ENCODE results near the gene ENO1. TPM values are rescaled to one million over a fixed set of nuclear protein-coding genes. Genes with fewer than 3 reads are reported as not detected.

ENO1 gene
- total RNA-seq, 3 donors from 2014 or later = 383 to 734 (median 494) TPM

DNA sequence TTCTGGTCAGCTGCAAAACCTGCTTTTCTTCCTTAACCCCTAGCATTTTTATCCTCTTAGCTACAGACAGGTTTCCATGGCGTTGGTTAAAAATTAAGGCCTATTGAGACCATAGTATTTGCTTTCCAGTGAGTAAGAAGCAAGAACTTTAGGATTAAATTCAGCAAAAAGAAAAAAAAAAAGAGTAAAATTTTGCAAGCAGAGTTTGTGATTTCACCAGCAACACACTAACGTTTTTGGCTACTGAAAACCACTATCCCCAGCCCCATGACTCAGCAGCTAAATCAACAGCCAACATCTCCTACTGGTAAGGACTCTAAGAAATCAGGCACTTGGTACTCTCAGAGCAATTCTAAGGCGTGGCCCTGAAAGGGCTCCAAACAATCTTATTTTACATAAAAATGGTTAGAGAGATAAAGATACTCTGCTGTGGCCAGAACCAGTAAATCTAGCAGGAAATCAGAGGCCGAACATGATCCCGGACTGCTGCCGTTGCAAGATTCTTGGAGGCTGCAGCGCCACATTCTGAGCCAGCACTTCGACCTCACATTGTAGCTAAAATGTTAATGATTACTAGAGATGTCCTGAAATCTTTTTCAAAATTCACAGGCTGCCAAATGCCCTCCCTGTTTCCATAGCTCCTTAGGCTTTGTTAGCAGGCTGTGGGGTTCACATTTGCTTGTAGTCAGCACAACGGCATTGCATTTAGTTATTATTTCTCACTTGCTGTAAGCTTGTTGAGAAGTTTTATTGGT is 1.6 kb upstream of the ENO1 start:
- no peak overlapping the region for H3K4me3 ChIP-seq
- no peaks in the 10 kb centered on the region for H3K36me3 ChIP-seq (ENCODE audit: low read depth)
- DNase-seq (peak; percentile 55 to 61 (median 60)), ATAC-seq (peak; percentile 28)
- H3K9me3 ChIP-seq = no peaks in the 10 kb centered on the region
- intact Hi-C loops (cut with DNase I, micrococcal nuclease) = no loop called here
- TF ChIP-seq, protein P1, sequence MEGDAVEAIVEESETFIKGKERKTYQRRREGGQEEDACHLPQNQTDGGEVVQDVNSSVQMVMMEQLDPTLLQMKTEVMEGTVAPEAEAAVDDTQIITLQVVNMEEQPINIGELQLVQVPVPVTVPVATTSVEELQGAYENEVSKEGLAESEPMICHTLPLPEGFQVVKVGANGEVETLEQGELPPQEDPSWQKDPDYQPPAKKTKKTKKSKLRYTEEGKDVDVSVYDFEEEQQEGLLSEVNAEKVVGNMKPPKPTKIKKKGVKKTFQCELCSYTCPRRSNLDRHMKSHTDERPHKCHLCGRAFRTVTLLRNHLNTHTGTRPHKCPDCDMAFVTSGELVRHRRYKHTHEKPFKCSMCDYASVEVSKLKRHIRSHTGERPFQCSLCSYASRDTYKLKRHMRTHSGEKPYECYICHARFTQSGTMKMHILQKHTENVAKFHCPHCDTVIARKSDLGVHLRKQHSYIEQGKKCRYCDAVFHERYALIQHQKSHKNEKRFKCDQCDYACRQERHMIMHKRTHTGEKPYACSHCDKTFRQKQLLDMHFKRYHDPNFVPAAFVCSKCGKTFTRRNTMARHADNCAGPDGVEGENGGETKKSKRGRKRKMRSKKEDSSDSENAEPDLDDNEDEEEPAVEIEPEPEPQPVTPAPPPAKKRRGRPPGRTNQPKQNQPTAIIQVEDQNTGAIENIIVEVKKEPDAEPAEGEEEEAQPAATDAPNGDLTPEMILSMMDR (IDR thresholded peaks at IDR 0.05) = no peak
- peaks cover 39% of the 10 kb centered on the region for H3K4me1 ChIP-seq (ENCODE audit: low read depth)

DNA sequence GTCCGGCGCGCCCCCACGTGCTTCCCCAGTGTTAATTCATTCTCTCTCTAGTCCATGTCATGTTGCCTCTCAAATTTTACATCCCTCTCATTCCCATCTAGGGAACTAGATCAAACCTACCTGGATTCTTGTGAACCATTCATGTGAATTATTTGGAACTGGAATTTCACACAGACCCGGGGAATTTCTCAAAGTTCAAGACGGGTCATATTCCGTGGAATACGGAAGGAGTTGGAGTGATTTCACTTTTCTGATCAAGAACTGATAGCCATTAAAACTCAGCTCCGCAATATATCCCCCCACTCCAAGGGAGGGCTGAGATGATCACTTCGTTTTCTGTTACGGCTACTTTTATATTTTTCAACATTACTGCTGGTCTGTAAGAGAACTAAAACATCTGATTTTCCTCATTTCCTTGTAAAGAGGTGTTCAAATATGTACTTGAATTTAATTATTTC is 1.0 kb upstream of the ENO1 start:
- no peak overlapping the region for H3K4me3 ChIP-seq
- ATAC-seq (no peak), DNase-seq (no peak)
- TF ChIP-seq, protein P1 (IDR thresholded peaks at IDR 0.05) = no peak
- intact Hi-C loops (cut with DNase I, micrococcal nuclease) = no loop called here
- H3K36me3 ChIP-seq (ENCODE audit: low read depth) = no peaks in the 10 kb centered on the region
- no peaks in the 10 kb centered on the region for H3K9me3 ChIP-seq
- peaks cover 44% of the 10 kb centered on the region for H3K4me1 ChIP-seq (ENCODE audit: low read depth)

DNA sequence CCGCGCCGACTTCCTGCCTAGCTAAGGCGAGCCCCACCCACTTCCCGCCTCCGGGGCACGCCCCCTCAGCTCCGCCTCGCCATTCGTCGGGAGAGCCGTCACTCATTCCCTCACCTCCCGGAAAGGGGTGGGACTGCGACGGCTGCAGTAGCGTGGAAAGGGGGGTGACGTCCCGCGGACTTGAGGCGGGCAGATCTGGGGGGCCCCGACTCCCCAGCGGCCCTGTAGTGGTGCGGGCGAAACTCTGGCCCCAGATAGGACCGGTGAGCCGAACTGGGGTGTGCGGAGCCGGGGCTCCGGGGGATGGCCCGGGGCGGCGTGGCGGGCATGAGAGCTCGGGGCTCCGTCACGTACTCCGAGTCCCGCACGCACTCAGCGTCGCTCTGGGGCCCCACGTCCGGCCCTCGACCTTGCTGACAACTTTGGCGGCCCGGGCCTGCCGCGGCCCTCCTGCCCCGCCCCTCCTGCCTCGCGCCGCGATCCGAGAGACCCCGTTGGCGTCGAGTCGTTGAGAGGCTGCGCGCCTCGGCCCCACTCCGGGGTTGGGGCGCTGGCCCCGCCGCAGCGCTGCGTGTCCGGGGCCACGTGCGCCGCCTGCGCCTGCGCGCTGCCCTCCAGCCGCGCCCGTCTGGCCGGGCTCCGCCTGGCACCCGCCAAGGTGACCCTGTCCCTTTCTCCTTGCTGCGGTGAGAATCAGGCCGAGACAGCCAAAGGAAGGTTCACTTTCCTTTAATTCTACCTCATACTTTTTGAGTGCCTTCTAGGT is 395 bp upstream of the ENO1 start:
- H3K4me1 ChIP-seq (ENCODE audit: low read depth) = peaks cover 50% of the 10 kb centered on the region
- ATAC-seq (peak; percentile 91), DNase-seq (peak; percentile 98 to 100 (median 99))
- TF ChIP-seq, protein P1 (IDR thresholded peaks at IDR 0.05) = no peak
- intact Hi-C loops (cut with DNase I, micrococcal nuclease) = no loop called here
- no peaks in the 10 kb centered on the region for H3K9me3 ChIP-seq
- no peaks in the 10 kb centered on the region for H3K36me3 ChIP-seq (ENCODE audit: low read depth)
- peak overlapping the region; percentile 90 for H3K4me3 ChIP-seq

DNA sequence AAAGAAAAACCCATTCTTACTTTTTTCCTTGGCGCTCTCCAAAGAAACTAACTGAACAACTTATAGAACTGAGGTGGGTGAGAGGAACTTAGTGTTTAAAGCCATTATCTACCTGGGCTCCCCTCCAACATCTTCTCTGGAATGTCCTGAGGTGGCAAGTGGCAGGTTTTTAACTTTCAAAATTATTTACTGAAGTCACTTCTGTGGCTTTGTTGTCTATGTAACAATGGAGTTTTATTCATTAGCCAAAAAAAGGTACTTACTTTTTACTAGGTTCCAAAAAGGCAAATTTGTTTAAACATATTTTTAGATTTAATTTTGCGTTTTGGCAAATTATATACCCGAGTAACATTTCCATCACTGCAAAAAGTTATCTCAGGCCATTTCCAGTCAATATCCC is 2.4 kb downstream of the ENO1 start:
- Histone ChIP-seq H3K9me3 (no peaks in the 10 kb centered on the region), H3K4me3 (no peak overlapping the region), H3K4me1 (ENCODE audit: low read depth) (peaks cover 76% of the 10 kb centered on the region), H3K36me3 (ENCODE audit: low read depth) (no peaks in the 10 kb centered on the region)
- TF ChIP-seq, protein P1 (IDR thresholded peaks at IDR 0.05) = no peak
- intact Hi-C loops (cut with DNase I, micrococcal nuclease) = no loop called here
- ATAC-seq (no peak), DNase-seq (no peak)

DNA sequence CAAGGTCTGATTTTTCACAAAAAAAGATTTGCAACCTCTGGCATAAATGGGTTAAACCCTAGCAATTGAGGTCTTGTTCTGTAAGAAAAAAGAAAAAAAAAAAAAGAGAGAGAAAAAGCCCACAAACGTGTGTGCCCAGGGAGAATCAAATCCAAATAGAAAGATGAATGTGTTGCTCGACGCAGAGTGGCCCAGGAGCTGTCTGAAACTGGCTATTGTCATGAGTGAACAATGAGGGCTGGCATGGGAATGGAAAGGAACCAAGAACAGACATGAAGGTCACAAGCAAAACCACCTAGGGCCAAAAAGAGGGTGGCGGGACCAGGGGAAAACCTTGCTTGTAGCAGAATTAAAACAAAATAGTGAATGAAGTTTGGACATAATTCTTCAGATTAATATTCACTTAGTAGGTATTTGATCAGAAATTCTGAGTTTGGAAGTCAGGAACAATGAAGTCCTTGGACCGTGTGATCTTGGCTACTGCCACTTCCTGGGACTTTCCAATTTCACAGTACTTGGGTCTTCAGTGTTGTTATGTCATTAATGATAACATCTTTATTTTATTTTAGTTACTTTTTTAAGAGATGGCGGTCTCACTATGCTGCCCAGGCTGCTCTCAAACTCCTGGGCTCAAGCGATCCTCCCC is 3.1 kb downstream of the ENO1 start:
- Histone ChIP-seq H3K4me1 (ENCODE audit: low read depth) (peaks cover 78% of the 10 kb centered on the region), H3K4me3 (no peak overlapping the region), H3K36me3 (ENCODE audit: low read depth) (no peaks in the 10 kb centered on the region), H3K9me3 (no peaks in the 10 kb centered on the region)
- intact Hi-C loops (cut with DNase I, micrococcal nuclease) = no loop called here
- TF ChIP-seq, protein P1 (IDR thresholded peaks at IDR 0.05) = no peak
- no peak for DNase-seq
- ATAC-seq = no peak
